Lower leg skin (tissue), 3 donors: Measurements from ENCODE around the gene IPMK.

ENCODE experiments used
- CTCF ChIP-seq, 3 donors: fragments of 450-650 bp; IDR thresholded peaks; one replicate each; pipeline ENCODE4 v1.5.1; 2016; ENCODE audit warnings: antibody characterized with exemption in 3 of 3, mild to moderate bottlenecking in 3 of 3, moderate library complexity in 2 of 3
- POLR2A ChIP-seq, 2 donors: fragments of 450-650 bp; IDR thresholded peaks; one replicate each; pipeline ENCODE4 v1.6.1; 2016 to 2017; ENCODE audit warnings: antibody characterized with exemption in 2 of 2, mild to moderate bottlenecking in 1 of 2, moderate library complexity in 1 of 2

DNA sequence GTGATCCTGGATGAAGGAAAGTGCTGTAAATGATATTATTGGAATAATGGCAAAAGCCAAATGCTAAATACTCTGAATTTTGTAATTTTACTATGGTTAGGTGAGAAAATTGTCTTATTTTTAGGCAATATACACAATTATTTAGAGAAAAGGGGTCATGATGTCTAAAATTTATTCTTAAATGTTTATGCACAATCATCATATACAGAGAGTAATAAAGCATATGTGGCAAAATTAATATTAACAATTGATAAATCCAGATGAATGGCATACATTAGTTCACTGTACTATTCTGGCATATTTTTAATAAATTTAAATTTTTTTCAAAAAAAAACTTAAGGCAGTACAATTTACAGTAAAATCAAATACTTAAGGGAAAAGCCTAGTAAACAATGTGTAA is 7.4 kb downstream of the IPMK start:
- TF ChIP-seq CTCF (IDR thresholded peaks at IDR 0.05) (no peak), POLR2A (IDR thresholded peaks at IDR 0.05) (no peak)
